SK-N-SH treated with all-trans-retinoic acid at 6 μM for 48 hours (cell line): ENCODE data around the gene PLD1.

ENCODE experiments used
- ARNTL ChIP-seq: fragments of 450-650 bp; formaldehyde crosslinking; IDR thresholded peaks from 2 replicates; pipeline ENCODE4 v1.5.0; 2020; ENCODE audit warnings: low read depth, mild to moderate bottlenecking, moderate library complexity, borderline replicate concordance
- OSR1 ChIP-seq: fragments of 250-450 bp; sonication (Bioruptor Pico); IDR thresholded peaks from 2 replicates; pipeline ENCODE4 v1.8.0; 2022; ENCODE audit warnings: moderate library complexity, mild to moderate bottlenecking, inconsistent platforms
- PPARA ChIP-seq: fragments of 250-450 bp; sonication (Bioruptor Pico); IDR thresholded peaks from 2 replicates; pipeline ENCODE4 v1.5.0; 2020; ENCODE audit warnings: mild to moderate bottlenecking, borderline replicate concordance
- RARB ChIP-seq: fragments of 250-450 bp; sonication (Bioruptor Pico); IDR thresholded peaks from 2 replicates; pipeline ENCODE4 v1.8.0; 2021; ENCODE audit warnings: mild to moderate bottlenecking, moderate library complexity
- SNAI2 ChIP-seq: fragments of 250-450 bp; sonication (Bioruptor Pico); IDR thresholded peaks from 2 replicates; pipeline ENCODE4 v1.5.0; 2020; ENCODE audit warnings: mild to moderate bottlenecking, moderate library complexity
- ZNF8 ChIP-seq: fragments of 450-650 bp; formaldehyde crosslinking; IDR thresholded peaks from 2 replicates; pipeline ENCODE4 v1.5.0; 2020; ENCODE audit warnings: mild to moderate bottlenecking, moderate library complexity

DNA sequence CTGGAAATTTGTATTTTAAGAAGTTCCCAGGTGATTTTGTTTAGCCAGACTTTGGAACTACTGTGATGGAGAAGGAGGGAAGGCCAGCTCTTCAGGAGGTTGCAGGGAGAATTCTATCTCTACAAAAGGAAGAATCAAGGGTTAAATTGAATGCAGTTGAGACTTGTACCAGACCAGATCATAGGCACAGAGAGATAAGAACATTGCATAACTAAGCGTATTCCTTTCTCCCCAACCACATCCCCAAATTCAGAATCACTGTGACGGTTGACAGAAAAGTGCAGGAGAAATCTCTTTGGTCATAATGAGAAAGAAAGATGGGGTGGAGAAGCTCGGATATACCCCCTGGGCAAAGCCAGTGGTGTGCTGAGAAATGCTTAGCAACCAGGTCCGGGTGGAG, 7.2 kb downstream of the PLD1 start:
- TF ChIP-seq ZNF8 (CRISPR knock-in tag) (no peak), SNAI2 (CRISPR knock-in tag) (no peak), PPARA (CRISPR knock-in tag) (no peak), RARB (CRISPR knock-in tag) (no peak), ARNTL (CRISPR knock-in tag) (no peak), OSR1 (CRISPR knock-in tag) (no peak)
